ENCODE data around the gene CCDC201.

The CCDC201 gene

DNA sequence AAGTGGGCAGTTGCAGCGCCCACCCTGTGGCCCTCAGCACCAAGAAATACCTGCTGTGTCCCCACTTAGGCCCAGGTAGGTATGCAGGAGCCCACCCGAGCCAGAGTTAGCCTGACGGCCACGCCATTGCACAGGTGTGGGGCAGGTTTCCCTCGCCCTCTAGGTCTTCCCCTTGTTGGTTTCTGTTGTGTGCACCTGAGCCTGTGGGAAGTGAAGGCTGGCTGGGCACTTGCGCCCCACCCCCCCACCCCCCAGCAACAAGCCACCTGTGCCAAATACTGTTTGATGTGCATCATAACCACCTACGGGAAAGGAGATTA is at the start of gene CCDC201:
Gene CCDC201 (minus strand): TSS at position 48 of the 320 bp plus-strand sequence. CDS start 75 bp downstream, outside the sequence.
- no peak for DNase-seq (ENCODE audit: low read depth)

DNA sequence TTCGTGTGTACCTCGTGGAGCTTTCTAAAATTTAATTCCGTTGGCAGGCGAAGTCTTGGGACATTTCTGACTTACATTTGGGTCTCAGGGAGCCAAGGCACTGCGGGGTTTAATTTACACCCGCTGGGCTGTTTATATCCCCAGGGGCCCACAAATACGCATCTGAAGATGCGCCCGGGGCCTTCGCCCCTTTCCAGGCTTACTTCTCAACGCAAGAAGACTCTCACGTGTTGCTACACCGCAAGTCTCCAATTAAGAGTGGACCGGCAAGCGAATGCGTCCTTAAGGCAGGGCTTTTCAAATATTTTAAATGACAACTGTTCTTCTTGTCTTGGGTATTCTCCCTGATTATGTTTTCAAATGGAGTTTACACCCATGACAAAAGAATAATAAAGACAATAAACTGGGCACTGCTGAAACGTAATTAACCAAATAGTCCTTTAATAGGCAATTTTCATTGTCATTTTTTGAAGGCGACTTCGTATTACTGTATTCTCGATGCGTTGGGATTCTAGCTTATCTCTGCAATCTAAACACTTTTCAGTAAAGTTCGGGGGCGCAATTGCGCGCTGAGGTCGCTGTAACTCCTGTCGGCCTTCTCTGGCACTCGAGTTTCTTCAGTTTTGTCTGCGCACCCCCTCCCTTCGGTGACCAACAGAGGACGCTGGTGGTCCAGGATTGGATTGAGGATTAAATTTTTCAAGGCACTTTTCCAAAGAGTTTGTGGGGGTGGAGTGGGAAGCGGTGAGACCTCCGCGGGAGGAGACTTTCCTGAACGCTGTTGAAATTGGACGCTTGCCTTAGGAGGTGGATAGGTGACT is 49.0 kb upstream of the CCDC201 start:
- peak; percentile 61 for DNase-seq (ENCODE audit: low read depth)

- no peak for DNase-seq (ENCODE audit: low read depth)
These were observed 48.5 kb upstream of the CCDC201 start for GRCh38 chr7:45921381-45921698.

DNA sequence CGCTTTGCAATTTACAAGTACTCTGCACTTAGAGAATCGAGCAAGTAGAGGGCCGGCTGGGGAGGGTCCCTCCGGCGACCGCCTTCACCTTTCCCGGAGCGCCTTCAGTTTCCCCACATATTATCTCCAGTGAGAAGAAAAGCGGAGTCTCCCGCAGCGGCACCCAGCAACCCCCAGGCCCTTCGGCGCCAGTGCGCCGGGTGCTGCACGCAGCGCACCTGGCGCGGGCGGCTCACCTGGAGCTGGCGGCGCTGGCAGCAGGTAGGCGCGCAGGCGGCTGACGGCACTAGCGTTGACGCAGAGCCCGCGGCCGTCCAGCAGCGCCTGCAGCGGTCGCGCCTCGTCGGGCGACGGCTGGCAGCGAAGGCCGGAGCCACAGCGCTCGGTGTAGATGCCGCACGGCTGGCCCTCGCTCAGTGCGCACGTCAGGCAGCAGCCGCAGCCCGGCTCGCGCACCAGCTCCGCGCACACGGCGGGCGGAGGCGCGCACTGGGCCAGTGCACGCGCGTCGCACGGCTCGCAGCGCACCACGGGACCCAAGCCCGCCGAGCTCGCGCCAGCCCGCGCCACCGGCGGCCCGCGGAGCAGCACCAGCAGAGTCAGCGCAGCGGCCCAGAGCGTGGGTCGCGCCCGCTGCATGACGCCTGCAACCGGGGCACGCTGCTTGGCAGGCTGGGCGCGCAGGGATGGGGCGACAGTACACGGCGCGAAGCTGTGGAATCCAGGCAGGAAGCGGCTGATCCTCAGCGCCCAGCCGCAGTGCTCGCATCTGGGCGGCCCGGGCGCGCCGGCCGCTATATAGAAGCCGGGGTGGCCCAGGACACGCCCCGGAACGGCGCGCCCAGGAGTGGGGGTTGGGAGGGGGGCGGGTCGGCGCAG is 47.9 kb upstream of the CCDC201 start, which contains the start of gene IGFBP3:
Gene IGFBP3 (minus strand): TSS at position 771 of the 879 bp plus-strand sequence. CDS start 132 bp downstream, at position 639.
- DNase-seq (ENCODE audit: low read depth) = no peak

DNA sequence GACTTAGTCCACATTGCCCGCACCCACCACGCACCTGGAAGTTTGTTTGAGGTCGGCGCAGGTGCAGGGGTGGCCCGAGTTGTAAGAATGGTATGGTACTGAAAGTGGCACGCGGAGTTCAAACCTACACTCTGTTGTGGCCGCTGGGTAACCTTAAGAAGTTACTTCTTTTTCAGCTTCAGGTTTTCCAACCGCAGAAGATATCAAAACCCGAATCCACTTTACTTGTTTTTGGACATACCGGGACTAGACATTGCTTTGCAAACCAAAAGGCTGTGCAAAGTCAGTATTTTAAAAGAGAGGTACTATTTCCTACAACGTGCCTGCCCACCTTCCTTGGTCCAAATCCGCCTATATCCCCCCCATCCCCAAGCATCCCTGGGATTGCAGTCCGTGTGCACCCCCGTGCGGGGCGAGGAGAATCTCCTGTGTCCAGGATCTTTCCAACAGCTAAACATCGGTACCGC is 47.1 kb upstream of the CCDC201 start:
- no peak for DNase-seq (ENCODE audit: low read depth)

DNA sequence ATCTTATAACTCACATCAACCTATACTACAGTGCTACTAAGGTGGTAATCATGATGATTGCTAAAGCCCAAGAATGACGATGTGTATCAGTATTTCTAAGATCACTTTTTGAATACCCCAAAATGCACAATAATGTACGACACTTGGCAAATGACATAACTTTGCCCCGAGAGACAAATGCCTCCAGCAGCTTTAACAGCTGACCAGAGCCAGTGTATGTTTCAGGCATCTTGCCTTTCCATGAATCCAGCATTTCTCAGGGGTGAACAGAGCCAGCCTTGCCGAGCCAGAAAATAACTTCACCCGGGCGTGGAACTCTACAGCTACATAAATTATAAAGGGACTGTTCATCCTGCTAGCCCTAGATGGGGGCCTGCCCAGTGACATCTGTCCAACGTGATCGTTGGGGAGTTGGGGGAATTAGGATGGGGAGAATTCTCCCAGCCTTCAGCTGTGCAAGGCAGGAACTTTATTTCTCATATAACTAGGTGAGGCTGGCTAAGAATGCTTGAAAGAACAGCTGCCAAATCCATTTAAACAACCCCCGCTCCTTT is 46.4 kb upstream of the CCDC201 start:
- DNase-seq (ENCODE audit: low read depth) = no peak

- DNase-seq (ENCODE audit: low read depth) = no peak
These were observed 45.7 kb upstream of the CCDC201 start for GRCh38 chr7:45918556-45918955.

- no peak for DNase-seq (ENCODE audit: low read depth)
These were observed 44.8 kb upstream of the CCDC201 start for GRCh38 chr7:45917658-45918057.

DNA sequence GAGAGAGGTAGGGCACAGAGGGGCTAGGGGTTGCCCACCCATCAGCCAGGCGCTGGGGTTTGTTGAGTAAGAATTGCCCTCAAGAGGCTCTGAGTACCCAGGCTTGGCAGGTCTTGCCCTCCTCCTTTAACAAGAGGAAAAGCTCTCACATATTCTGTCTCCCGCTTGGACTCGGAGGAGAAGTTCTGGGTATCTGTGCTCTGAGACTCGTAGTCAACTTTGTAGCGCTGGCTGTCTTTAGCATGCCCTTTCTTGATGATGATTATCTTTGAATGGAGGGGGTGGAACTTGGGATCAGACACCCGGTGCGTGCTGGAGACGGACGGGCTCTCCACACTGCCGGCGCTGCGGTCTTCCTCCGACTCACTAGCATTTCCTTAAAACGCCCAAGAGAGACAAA is 44.2 kb upstream of the CCDC201 start:
- no peak for DNase-seq (ENCODE audit: low read depth)

- DNase-seq (ENCODE audit: low read depth) = no peak
These were observed 42.7 kb upstream of the CCDC201 start for GRCh38 chr7:45915606-45916005.

DNA sequence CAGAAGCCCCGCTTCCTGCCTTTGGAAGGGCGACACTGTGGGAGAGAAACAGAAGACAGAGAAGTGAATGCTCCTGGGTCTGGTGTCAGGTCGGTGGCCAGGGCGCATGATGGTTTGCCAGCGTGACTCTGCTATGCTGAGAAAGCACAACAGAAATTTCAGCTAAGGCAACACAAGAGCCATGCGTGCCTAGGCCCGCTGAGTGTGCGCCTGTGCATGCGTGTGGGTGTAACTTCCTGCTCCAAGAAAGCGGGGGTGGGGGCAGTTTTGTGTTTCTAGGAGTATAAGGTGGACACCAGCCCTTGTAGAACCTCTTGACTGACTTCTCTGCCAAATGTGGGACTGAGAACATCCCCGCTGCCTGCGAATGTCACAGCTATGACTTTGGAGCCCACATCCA is 42.0 kb upstream of the CCDC201 start:
- no peak for DNase-seq (ENCODE audit: low read depth)

DNA sequence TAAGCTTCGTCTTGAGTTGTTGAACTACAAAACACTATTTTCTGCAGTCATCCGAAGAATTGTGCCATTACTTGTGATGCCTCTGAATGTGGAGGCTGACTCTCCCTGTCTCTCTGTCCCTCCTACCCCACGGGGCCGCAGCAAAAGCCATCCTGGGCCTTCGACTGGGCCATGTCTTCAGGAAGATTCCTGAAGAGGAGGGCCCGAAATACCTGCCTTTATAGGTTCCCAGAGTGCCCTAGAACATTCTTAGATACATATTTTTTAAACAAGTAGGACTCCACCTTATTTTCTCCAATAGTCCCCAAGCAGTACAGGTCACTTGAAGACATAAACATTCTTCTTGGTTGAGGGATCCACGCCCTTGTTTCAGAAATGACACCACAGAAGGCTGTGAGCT is 40.1 kb upstream of the CCDC201 start:
- DNase-seq (ENCODE audit: low read depth) = no peak

- DNase-seq (ENCODE audit: low read depth) = no peak
These were observed 38.4 kb upstream of the CCDC201 start for GRCh38 chr7:45911311-45911710.

- no peak for DNase-seq (ENCODE audit: low read depth)
These were observed 38.0 kb upstream of the CCDC201 start for GRCh38 chr7:45910855-45911254.

GRCh38 chr7:45909561-45909960 is 36.7 kb upstream of the CCDC201 start:
- no peak for DNase-seq (ENCODE audit: low read depth)

DNA sequence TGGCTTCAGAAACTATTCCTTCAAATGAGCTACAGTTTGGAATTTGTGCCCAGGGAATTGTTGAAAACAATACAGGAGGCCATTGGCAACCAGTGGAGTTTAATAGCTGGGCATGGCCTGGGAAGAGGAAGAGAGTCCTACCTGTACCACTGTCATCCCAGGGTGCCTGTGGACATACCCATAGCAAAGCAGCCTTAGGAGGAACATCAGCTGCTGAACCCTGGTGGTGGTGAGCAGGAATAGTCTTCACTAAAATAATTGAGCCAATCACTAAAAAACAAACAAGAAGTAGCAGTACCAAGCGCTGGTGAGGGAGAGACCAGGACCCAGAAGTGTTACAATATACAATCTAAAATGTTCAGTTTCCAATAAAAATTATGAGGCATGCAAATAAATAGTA is 29.9 kb upstream of the CCDC201 start:
- DNase-seq (ENCODE audit: low read depth) = no peak

GRCh38 chr7:45901566-45901965 is 28.7 kb upstream of the CCDC201 start:
- no peak for DNase-seq (ENCODE audit: low read depth)

DNA sequence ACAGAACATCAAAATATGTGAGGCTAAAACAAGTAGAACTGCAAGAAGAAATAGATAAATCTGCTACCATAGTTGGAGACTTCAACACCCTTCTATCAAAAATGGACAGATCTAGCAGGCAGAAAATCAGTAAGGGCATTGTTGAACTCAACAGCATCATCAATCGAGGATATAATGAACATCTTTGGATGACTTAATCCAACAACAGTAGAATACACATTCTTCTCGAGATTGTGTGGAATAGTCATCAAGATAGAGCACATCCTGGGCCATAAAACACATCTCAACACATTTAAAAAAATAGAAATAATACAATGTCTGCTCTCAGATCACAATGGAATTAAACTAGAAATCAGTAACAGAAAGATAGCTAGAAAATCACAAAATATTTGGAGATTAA is 25.3 kb upstream of the CCDC201 start:
- no peak for DNase-seq (ENCODE audit: low read depth)

- peak; percentile 67 for DNase-seq (ENCODE audit: low read depth)
These were observed 24.3 kb upstream of the CCDC201 start for GRCh38 chr7:45897042-45897690.

DNA sequence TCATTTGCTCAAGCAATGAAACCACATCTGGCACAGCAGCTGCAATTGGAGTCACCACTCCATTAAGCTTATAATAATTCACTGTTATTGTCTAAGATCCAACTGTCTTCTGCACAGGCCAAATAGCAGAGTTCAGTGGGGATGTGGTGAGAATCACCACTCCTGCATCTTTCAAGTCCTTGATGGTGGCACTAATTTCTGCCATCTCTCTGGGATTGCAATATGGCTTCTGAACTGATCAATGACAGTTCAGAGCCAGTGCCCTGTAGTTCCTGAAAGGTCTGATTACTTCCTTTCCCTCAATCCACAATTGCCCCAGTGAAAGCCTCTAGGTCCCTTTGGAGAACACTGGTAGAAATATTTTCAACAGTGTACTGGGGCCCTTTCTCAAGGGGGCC is 21.8 kb upstream of the CCDC201 start:
- no peak for DNase-seq (ENCODE audit: low read depth)

DNA sequence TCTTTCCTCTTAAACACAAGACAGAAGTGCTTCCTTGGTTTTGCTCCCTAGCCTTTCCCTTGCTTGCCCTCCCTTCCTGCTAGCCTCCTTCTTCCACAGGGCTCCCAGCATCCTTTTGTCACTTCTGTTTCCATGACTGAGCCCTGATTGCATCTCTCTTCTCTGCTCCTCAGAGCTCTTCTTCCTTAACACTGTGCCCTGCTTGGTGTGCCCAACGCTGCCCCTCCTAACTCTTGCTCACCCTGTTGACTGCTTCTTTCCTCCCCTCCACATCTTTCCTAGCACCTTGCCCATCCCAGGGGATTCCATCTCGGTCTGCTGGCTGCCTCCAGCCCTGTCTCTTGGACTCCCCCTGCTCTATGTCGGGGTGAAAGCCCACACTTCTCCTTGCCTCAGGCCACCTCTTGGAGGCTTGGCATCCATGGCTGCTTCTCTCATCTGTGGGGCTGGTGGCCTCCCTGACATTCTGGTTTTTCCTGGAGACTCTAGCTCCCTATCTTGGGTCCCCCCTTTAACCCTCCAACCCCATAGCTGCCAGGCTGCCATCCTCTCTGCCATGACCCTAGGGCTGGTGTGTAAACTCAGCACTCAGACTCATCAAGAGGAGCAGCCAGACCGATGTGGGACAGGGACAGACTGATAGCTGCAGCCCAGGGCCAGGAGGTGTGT is 21.2 kb upstream of the CCDC201 start:
- no peak for DNase-seq (ENCODE audit: low read depth)
